Inflammatory macrophage (primary cell): Measurements from ENCODE around the gene TUBGCP5.
"Not testable (repeated sequence)": the region's sequence is repeated elsewhere in the genome, so short reads cannot be mapped to it uniquely, and the experiment has no call there.

Source experiments
- DNase-seq, 2 donors: peaks; one replicate each; pipeline ENCODE4 v3.0.0-alpha.2; 2020 to 2022

Gene TUBGCP5

DNA sequence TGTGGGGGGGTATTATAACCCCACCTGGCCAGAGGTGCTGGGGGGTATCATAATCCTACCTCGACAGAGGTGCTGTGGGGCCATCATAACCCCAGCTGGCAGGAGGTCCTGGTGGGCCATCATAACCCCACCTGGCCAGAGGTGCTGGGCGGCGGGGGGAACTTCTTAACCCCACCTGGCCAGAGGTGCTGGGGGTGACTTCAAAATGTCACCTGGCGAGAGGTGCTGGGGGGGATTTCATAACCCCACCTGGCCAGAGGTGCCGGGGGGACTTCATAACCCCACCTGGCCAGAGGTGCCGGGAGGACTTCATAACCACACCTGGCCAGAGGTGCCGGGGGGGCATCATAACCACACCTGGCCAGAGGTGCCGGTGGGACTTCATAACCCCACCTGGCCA lies 2.4 kb upstream of the TUBGCP5 start:
- not testable (repeated sequence) for DNase-seq

DNA sequence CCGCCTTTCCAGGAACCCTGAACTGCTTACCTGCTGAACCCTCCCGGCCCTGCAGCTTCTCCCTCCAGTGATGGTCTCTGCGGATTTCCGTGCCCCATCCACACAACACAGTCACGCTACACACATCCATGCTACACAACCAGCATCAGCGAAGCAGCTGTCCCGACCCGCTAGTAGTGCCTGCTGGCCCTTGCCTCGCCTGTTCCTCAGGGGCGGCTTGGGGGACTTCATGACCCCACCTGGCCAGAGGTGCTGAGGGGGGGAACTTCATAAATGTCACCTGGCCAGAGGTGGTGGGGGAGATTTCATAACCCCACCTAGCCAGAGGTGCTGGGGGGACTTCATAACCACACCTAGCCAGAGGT lies 530 bp upstream of the TUBGCP5 start:
- DNase-seq, result no peak

DNA sequence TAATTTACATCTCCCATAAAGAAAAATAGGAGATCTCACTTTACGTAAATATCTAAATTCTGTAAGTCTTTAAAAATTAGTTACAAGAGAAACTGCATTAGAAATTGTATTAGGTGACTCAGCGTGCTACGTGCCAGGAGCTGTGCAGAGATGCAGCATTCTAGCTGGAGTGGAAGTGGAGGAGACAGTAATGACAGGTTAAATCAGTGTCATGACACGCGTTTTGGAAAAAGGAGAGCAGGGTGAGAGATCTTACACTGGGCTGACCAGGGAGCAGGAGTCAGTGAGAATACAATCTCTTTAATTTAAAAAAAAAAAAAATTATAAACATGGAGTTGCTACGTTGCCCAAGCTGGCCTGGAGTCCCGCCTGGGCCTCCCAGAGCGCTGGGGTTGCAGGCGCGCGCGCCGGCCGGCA lies 635 bp downstream of the TUBGCP5 start:
- peak in 1 of 2 donors; percentile 59 for DNase-seq

DNA sequence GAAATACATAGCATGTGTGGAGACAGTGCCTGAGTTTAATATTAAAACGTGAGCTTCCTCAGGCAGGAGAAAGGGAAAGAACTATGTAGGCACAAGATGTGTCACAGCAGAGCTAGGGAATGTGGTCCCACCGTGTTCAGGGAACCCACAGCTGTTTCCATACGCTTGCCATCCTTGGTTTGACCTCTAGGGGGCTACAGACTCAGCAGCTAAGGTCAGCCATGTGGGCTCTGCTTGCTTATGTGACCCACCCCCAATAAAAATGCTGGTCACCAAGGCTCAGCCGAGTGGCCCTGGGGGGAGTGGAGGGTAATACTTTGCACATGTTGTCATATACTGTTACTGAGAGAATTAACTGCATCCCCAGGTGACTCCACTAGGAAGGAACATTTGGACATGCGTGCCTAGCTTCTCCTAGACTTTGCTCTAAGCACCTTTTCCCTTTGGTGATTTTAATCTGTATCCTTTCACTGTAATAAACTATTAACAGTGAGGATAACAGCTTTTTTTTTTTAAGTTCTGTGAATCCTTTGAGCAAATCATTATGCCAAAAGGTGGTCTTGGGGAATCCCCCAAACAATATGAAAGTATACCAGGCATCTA lies 3.3 kb downstream of the TUBGCP5 start:
- peak; percentile 44 to 59 for DNase-seq

DNA sequence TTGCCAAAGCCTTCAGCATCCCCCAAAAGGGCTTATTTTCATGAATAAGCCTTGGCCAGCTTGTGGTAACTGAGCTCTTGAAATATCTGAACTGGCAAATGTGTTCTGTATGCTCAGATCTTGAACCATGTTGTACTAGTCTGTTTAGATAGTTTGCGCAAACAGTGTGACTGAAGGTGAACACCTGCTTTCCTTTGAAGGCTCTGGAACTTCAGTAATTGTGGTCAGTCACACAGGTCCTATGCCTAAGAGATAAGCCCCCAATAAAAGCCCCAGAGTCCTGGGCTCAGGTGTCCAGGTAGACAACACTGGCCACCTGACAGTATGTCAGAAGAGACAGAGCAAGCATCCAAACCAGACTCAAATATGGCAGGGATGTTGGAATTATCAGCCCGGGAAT lies 5.4 kb downstream of the TUBGCP5 start:
- no peak for DNase-seq

DNA sequence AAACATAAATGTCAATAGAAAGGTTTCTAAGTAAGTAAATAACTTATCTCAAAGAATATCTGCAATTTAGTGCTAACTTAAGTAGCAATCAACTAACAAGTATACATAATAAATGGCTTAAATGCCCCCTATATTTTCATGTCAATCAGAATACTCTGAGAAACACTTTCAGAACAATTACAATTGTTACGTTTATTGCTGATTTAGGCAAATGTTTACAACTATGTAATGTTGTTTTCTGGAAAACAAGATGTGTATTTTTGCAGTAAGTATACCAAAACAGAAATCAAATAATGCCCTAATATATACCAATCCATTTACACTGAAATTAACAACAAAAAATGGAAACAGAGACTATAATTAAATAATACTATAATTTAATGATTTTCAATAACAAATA lies 13.2 kb downstream of the TUBGCP5 start:
- DNase-seq, result no peak

DNA sequence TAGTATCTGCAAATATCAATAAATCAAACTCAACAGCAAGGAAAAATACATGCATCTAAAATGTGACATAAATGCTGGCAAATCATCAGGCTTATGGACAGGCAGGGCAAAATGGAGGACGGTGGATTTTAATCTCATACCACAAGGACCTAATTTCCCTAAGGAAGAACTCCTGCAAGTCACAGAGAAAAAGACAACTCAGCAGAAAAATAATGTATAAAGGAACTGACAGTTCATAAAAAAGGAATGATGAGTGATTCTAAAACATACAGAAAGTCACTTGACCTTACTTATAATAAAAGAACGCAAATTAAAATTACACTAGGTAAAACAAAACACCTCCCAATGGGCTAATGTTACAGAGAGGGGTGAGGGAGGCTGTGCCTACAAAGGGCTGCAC lies 17.2 kb downstream of the TUBGCP5 start:
- DNase-seq, result no peak

DNA sequence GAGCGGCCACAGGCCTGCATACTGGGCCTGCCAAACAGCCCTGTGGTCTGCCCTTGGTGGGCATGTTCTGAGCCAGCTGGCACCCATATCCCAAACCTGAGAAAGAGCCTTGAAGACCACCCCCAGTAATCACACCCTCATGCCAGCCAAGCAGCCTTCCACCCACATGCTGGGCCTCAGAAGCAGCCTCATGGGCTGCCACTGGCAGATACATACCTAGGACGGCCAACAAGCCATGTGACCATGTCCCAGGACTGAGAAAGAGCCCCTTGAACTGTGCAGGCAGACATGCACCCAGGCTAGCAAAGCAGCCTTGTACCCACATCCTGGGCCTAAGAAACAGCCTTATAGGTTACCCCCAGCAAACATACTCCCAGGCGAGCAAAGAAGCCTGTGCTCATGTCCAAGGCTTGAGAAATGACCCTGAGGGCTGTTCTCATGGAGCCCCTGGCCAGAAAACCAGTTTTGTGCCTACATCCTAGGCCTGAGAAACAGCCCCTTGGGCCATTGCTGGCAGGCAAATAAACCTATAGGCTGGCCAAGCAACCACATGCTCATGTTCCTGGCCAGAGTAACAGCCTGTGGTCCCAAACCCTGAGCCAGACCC lies 24.9 kb downstream of the TUBGCP5 start:
- DNase-seq, result no peak

DNA sequence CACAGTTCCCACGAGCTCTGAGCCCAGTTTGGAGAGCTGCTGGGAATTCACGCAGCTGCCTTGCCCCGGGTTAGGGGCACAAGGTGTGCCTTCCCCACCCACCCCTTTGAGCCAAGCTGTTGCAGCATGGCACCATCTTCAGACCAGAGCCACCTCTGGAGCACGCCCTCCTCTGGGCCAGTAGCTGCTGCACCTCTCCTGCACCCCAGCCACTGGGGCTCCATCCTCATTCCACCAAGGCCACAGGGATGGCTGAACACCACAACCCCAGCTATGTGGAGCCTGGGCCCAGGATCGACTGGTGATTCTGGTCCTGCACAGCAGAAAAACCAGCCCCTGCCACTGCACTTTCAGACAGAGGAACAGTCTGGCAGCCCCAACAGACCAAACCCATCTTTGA lies 25.7 kb downstream of the TUBGCP5 start:
- no peak for DNase-seq

DNA sequence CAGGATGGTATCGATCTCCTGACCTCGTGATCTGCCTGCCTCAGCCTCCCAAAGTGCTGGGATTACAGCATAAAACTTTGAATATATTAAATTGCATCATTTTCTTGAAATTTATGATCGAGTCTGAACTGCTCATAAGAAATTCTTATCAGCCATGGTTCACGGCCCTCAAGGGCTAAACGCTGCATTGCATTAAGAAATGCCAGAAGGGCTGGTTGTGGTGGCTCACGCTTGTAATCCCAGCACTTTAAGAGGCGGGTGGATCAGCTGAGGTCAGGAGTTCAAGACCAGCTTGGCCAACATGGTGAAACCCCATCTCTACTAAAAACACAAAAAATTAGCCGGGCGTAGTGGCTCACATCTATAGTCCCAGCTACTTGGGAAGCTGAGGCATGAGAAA lies 26.8 kb downstream of the TUBGCP5 start:
- not testable (repeated sequence) for DNase-seq

DNA sequence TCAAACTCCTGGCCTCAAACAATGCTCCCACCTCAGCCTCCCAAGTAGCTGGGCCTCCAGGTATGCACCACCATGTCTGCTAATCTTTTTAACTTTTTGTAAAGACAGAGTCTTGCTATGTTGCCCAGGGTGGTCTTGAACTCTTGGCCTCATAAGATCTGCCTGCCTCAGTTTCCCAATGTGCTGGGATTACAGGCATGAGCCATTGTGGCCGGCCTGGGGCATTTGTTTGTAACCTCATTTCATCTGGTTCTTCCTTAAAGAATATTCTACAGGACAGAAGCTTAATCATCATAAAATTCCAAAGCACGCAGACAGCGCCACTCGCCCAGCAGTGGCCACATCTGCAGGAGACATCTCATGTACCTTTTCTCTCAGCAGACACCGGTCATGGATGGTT lies 35.6 kb downstream of the TUBGCP5 start:
- no peak for DNase-seq

DNA sequence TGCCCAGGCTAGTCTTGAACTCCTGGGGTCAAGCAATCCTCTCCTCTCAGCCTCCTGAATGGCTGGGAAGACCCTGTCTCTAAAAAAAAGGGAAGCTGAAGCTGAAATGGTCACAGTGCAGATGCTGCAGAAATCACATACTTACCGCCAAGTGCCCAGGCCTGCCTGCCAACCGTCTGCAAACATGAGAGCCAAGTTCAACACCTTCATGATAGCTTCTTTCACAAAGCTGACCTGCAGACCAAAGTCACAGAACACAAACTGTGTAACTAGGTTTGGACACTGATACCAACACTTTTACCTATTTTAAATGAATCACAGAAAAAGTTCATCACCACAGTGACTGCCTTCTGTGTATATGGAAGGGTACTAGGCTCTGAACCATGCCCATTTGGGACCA lies 36.4 kb downstream of the TUBGCP5 start:
- DNase-seq, result no peak

DNA sequence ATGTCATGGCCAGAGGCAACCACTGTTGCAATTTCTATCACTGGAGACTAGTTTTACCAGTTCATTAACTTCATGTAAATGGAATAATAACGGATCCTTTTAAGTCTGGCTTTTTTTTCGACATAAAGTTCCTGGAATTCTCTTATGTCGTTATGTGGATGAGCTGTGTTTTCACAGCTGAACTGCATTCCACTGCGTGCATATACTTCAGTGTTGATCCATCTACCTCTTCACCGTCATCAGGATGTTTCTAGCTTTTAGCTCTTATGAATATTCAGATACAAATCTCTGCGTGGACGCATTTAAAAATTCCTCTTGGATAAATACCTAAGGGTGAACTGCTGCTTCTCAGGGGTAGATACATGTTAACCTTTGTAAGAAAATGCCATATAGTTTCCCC lies 43.6 kb downstream of the TUBGCP5 start:
- no peak for DNase-seq

DNA sequence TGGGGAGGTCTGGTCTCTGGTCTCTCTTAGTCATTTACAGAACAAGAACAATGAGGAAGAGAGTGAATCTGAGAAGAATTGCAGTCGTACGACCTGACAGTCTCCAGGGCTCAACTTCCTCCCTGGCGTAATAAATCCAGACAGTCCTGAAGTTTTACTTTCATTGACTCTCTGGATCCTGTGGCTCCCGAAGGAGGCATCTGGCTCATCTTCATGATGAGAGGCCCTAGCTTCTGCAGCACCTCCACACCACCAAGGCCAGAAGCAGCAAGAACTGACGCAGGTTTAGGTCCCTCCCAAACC lies 47.4 kb downstream of the TUBGCP5 start:
- peak; percentile 32 to 36 for DNase-seq

DNA sequence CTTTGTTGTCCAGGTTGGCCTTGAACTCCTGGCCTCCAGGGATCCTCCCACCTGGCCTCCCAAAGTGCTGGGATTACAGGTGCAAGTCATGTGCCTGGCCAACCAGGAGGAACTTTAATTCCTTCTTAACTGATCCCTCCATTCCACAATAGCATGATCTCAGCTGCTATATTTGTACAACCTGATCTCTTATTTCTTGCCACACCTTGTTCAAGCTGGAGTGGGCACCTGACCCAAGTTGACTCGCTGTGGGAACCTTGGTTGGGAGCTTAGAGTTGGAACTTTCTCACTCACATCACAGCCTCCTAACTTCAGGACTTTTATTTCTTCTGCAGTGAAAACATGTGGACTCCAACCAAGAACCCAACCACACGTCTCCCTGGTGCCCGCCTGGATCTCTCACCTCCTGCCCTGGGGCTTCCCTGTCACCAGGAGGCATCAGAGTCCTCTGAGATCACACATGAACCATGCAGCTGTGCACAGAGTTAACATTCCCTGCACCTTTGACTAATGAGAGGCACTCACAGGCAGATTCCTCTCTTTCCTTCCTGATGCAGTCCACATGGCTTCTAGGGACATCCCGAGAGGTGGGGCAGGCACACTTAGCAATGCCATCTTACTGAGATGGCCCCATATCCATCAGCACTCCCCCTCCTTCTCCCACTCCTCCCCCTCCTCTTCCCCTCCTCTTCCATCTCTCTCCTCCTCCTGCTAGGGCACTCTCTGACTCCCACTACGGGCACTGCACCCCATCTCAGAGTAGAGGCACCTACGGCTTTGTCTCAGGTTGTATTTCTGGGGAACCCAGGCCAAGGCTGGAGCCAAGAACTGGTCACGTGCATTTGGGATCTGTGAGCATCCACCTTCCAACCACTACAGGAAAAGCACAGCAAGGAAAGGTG lies 49.5 kb downstream of the TUBGCP5 start:
- DNase-seq, result no peak

DNA sequence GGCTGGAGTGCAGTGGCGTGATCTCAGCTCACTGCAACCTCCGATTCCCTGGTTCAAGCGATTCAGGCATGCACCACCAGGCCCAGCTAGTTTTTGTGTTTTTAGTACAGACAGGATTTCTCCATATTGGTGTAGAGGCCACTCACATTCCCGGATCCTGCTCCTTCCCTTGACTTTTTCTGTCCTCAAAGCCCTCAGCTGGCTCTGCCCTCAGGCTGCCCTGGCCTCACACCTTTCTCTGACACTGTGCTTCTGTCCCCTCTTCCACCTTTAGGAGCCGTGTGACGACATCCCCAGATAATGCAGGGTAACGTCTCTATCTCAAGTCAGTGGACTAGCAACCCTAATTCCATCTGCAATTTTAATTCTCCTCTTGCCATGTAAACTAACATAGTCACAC lies 50.6 kb downstream of the TUBGCP5 start:
- DNase-seq, result no peak

DNA sequence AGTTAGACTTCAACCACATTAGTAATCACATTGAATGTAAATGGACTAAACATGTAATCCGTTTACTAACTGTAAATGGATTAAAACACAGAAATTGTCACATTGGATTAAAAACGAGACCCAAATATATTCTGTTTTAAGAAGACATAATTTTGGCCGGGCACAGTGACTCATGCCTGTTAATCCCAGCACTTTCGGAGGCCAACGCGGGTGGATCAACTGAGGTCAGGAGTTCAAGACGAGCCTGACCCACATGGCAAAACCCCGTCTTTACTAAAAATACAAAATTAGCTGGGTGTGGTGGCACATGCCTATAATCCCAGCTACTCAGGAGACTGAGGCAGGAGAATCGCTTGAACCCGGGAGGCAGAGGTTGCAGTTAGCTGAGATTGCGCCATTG lies 57.4 kb downstream of the TUBGCP5 start:
- not testable (repeated sequence) for DNase-seq

DNA sequence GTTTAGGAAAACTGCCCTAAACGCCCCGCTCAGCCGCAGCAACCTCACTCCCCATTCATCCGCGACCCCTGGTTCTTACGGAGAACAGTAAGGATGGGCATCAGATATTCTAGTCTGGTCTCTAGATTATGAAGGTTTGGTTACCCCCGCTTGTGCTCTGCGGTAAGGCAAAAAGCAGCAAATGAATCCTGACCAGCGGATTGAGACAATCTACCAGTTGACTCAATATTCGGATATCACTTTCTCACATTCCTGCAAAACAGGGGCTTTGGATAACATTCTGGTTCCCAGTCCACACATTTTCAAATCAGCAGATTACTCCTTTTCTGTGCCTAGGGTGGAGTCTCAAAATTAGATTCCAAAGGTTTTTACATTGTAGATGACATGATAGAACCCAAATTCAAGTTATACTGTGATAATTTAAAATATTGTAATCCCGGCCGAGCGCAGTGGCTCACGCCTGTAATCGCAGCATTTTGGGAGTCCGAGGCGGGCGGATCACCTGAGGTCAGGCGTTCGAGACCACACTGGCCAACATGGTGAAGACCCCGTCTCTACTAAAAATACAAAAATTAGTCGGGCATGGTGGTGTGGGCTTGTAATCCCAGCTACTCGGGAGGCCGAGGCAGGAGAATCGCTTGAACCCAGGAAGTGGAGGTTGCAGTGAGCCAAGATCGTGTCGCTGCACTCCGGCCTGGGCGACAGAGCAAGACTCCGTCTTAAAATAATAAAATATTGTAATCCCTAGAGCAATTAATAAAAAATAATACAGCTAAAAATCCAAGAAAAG lies 58.1 kb downstream of the TUBGCP5 start:
- DNase-seq, result no peak

DNA sequence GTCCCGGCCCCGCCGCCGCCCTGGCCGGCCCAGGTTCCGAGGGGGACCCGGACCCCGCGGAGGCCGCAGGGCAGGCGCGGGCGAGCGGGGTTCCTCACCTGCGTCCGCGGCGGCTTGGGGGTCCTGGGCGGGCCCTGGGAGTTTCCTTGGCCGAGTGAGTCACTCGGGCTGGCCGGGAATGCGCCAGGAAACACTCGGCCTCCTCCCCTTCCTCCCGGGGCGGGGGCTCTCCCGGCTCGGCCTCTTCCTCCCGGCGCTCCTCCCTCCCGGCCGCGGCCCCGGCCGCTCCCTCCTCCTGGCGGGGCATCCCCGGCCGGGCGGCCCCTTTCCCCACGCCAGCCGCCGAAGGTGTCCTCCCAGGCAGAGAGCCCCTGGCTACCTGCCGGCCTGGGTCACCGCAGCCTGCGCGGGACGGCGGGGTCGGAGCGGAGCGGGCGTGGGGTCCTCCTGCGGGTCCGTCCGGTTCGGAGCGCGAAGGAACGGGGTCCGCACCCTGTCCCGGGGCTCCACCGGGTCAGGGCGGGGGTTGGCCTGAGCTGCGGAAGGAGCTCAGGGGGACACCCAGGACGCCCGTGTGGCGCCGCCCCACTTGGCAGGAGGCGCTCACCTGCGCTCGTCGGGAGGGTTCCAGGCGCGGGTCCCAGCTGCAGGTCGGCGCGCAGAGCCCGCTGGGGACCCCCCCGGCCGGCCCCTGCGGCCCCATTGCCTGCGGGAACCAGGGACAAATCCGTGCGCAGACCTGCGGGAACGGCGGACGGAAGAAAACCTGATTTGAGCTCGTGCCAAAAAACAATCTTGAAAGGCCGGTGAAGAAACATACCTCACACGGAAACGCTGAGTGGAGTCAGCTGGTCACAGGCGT lies 58.9 kb downstream of the TUBGCP5 start, which contains the start of gene CYFIP1:
Gene CYFIP1, minus strand, starts transcription at position 180 of the 862 bp plus-strand sequence. CDS start 33,083 bp downstream, outside the sequence.
- DNase-seq, result peak; percentile 64 to 81

DNA sequence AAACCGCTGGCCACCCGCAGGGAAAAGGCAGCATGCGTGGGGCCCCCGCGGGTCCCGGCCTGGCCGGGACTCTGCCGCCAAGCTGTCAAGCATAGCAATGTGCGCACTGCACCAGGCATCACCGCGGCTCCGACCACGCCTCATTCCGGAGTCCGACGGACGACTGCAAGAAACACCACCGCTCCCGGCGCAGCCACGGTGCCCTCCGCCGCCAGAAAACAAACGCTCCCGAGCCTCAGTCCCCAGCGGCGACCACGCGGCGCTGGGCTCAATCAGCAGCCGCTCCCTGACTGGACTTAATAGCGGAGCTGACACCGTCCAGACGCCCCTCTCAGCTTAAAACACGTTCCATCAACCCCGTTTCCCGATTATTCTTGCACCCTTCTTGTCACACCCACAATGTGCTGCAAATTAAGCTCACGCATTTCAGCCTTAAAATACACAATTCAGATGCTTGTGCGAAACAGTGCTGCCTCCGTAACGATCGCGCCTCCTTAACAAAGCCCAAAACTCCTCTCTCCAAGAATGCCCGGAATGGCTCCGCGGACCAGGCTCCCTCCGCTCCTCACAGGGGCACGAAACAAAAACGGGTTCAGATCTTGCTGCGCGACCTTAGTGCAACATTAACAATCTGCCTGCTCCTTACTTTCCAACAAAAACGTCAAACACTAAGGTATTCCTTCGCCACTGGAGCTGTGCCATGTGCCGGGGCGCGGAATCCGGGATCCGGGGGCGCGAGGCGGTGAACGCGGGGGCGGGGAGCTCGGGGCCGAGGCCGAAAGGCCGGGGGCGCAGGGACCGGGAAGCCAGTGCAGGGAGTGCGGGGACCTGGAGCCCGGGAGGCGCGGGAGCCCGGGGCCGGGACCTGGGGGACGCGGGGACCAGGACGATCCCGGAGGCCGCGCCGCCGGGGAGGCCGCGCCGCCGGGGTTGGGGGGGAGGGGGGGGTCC lies 59.9 kb downstream of the TUBGCP5 start:
- peak; percentile 33 to 55 for DNase-seq

DNA sequence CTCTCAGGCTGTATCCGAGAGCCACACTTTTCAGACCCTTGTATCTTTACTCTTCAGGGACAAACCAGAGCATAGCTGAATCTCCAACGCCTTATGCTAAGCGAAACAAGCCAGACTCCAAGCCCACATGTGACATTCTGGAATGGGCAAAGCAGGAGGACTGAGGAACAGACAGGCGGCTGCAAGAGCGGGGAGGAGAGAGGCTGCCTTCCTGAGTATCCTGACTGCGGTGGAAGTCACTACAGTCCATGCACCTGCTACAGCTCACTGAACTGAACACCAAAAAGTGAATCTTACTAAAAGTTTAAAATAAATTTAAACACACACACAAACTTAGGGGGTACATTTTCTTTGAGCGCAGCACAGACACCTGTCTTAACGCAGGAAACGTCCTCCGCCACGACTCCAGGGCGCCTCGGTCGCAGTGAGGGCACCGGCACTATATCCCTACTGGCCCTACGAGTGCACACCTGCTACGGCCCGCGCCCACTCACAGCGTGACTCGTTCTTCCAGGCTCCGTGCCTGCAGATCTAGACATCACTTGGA lies 60.6 kb downstream of the TUBGCP5 start:
- no peak for DNase-seq
